ENCODE measurements around the gene CAMTA1. TPM values are rescaled to one million over a fixed set of nuclear protein-coding genes. Genes with fewer than 3 reads are reported as not detected.
"Not testable (repeated sequence)": the region's sequence is repeated elsewhere in the genome, so short reads cannot be mapped to it uniquely, and the experiment has no call there.

CAMTA1 gene
- total and polyA plus RNA-seq, 2 donors: 53.3 to 115 TPM

DNA sequence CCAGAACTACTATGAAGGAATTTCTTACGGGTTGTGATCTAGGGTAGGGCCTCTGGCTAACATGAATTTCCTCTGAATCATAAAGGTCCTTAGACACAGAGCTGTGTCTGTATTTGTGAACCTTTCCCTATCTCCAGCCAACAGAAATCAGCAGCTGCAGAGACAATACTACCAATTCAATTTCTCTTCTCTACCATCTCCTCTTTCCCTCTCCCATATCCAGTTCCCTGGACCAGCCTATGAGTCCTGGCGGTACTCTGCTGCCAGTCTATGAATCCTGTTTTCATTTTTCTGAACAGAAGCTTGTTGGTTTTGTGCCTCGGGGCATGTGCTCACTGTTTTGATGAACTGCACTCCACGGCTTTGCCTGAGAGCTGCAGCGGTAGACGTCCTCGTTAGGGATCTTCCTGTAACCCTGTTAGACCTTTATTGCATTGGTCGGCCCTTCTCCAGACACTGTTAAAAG lies 527.9 kb downstream of the CAMTA1 start:
- Histone ChIP-seq H3K27ac (ENCODE audit: low read depth) (no peak overlapping the region), H3K36me3 (ENCODE audit: insufficient read depth) (no peaks in the 10 kb centered on the region), H3K4me1 (ENCODE audit: insufficient read depth) (no peaks in the 10 kb centered on the region), H3K4me3 (ENCODE audit: low read depth, low read length) (no peak overlapping the region)
- peak; percentile 17 for DNase-seq (ENCODE audit: extremely low spot score)
- 51% methylated on average over 8 of the region's 8 CpGs for WGBS

GRCh38 chr1:7313826-7314225 lies 528.6 kb downstream of the CAMTA1 start:
- no peak for DNase-seq (ENCODE audit: extremely low spot score)
- Histone ChIP-seq H3K36me3 (ENCODE audit: insufficient read depth) (no peaks in the 10 kb centered on the region), H3K4me1 (ENCODE audit: insufficient read depth) (no peaks in the 10 kb centered on the region), H3K27ac (ENCODE audit: low read depth) (no peak overlapping the region), H3K4me3 (ENCODE audit: low read depth, low read length) (no peak overlapping the region)
- 93% methylated on average over 5 of the region's 5 CpGs for WGBS

GRCh38 chr1:7315316-7315715 lies 530.1 kb downstream of the CAMTA1 start:
- no peaks in the 10 kb centered on the region for H3K36me3 ChIP-seq (ENCODE audit: insufficient read depth)
- no peak overlapping the region for H3K4me3 ChIP-seq (ENCODE audit: low read depth, low read length)
- WGBS: 88% methylated on average over 4 of the region's 4 CpGs
- no peak overlapping the region for H3K27ac ChIP-seq (ENCODE audit: low read depth)
- DNase-seq (ENCODE audit: extremely low spot score): no peak
- H3K4me1 ChIP-seq (ENCODE audit: insufficient read depth): no peaks in the 10 kb centered on the region

GRCh38 chr1:7315946-7316345 lies 530.7 kb downstream of the CAMTA1 start:
- 90% methylated on average over 6 of the region's 6 CpGs for WGBS

DNA sequence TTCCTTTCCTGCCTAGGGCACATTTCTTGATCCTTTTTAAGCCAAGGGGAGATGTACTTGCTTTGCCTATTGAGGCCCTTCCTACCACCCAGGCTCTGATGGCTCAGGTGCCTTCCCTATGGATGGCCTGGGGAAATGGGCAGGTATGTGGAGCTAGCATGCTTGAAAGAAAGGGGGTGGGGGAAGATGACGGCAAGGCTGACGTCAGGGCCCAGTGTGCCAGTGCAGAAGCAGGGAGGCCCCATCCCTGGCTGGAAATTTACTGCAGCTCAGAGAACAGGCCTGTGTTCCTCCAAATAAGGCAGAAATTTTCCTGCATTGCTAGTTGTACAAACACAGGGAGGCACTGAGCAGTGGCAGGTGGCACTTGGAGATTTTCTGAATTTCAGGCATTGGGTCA lies 532.6 kb downstream of the CAMTA1 start:
- Histone ChIP-seq H3K4me3 (ENCODE audit: low read depth, low read length) (no peak overlapping the region), H3K27ac (ENCODE audit: low read depth) (no peak overlapping the region), H3K36me3 (ENCODE audit: insufficient read depth) (no peaks in the 10 kb centered on the region), H3K4me1 (ENCODE audit: insufficient read depth) (no peaks in the 10 kb centered on the region)
- no peak for DNase-seq (ENCODE audit: extremely low spot score)
- 78% methylated on average over 2 of the region's 2 CpGs for WGBS

More at GRCh38 chr1:7315946-7316345, 530.7 kb downstream of the CAMTA1 start:
- no peak overlapping the region for H3K27ac ChIP-seq (ENCODE audit: low read depth)
- no peaks in the 10 kb centered on the region for H3K4me1 ChIP-seq (ENCODE audit: insufficient read depth)
- no peaks in the 10 kb centered on the region for H3K36me3 ChIP-seq (ENCODE audit: insufficient read depth)
- H3K4me3 ChIP-seq (ENCODE audit: low read depth, low read length): no peak overlapping the region
- no peak for DNase-seq (ENCODE audit: extremely low spot score)

DNA sequence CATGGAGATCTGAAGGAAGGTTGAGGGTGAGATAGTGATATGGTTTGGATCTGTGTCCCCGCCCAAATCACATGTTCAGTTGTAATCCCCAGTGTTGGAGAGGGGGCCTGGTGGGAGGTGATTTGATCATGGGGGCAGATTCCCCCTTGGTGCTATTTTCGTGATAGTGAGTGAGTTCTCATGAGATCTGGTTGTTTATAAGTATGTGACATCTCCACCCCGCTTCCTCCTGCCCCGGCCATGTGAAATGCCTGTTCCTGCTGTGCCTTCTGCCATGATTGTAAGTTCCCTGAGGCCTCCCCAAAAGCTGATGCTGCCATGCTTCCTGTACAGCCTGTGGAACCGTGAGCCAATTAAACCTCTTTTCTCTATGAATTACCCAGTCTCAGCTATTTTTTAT lies 533.9 kb downstream of the CAMTA1 start:
- 91% methylated on average over 5 of the region's 5 CpGs for WGBS
- H3K36me3 ChIP-seq (ENCODE audit: insufficient read depth): no peaks in the 10 kb centered on the region
- no peak for DNase-seq (ENCODE audit: extremely low spot score)
- no peak overlapping the region for H3K4me3 ChIP-seq (ENCODE audit: low read depth, low read length)
- no peaks in the 10 kb centered on the region for H3K4me1 ChIP-seq (ENCODE audit: insufficient read depth)
- H3K27ac ChIP-seq (ENCODE audit: low read depth): no peak overlapping the region

DNA sequence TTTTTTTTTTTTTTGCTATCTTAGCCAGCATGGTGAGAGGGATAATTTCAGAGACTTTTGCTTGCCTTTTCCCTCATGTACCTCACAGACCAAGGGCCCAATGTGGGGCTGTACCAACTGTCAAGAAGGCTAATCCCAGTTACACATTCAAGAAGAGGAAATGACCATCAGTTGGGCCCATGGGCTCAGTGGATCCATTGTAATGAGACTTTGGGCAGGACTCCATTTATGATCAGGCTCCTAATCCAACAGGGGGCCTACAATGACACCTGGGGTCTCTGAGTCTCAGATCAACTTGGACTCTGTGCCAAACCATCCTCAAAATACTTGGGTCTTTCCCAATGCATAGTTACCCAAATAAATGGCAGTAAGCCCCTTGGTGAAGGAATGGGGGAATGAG lies 535.4 kb downstream of the CAMTA1 start:
- Histone ChIP-seq H3K36me3 (ENCODE audit: insufficient read depth) (no peaks in the 10 kb centered on the region), H3K27ac (ENCODE audit: low read depth) (no peak overlapping the region), H3K4me1 (ENCODE audit: insufficient read depth) (no peaks in the 10 kb centered on the region), H3K4me3 (ENCODE audit: low read depth, low read length) (no peak overlapping the region)
- no peak for DNase-seq (ENCODE audit: extremely low spot score)

DNA sequence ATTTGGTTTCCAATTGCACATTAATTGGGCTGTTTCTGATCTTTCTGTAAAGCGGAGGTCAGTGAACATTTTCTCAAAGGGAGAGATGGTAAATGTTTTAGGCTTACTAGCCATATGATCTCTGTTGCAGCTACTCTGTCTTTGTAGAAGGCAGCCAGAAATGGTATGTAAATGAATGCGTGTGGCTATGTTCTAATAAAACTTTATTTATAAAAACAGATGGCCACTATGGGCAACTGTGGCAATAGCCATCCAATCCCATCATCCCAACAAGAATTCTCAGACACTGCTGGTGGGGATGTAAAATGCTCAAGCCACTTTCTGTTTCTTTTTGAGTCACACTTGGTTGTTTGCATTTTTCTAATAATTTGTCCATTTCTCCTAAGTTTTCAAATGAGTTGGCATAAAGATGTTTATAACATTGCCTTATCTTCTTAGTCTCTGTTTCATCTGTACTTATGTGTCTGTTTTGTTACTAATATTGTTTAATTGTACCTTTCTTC lies 537.1 kb downstream of the CAMTA1 start:
- 93% methylated on average over 2 of the region's 2 CpGs for WGBS
- H3K4me3 ChIP-seq (ENCODE audit: low read depth, low read length): no peak overlapping the region
- no peak for DNase-seq (ENCODE audit: extremely low spot score)
- no peaks in the 10 kb centered on the region for H3K4me1 ChIP-seq (ENCODE audit: insufficient read depth)
- H3K36me3 ChIP-seq (ENCODE audit: insufficient read depth): no peaks in the 10 kb centered on the region
- no peak overlapping the region for H3K27ac ChIP-seq (ENCODE audit: low read depth)

DNA sequence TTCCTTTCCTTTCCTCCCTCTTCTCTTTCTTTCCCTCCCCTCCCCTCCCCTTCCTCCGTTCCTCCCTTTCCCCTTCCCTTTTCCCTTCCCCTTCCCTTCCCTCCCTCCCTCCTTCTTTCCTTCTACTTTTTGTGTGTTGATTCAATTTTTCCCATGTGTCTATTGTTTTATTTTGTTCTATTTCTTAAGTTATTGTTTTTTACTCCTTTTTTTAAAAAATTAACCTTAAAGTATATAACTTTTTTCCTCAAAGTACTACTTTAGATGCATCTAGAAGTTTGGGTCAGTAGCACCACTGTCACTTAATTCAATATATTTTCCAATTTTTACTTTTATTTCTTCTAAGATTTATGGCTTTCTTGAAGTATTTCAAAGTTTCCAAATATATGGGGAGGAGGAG lies 537.7 kb downstream of the CAMTA1 start:
- no peaks in the 10 kb centered on the region for H3K36me3 ChIP-seq (ENCODE audit: insufficient read depth)
- H3K27ac ChIP-seq (ENCODE audit: low read depth): no peak overlapping the region
- no peaks in the 10 kb centered on the region for H3K4me1 ChIP-seq (ENCODE audit: insufficient read depth)
- H3K4me3 ChIP-seq (ENCODE audit: low read depth, low read length): no peak overlapping the region
- WGBS: 63% methylated on average over 1 of the region's 1 CpG
- no peak for DNase-seq (ENCODE audit: extremely low spot score)

GRCh38 chr1:7325254-7325653 lies 540.0 kb downstream of the CAMTA1 start:
- Histone ChIP-seq H3K4me3 (ENCODE audit: low read depth, low read length) (no peak overlapping the region), H3K27ac (ENCODE audit: low read depth) (no peak overlapping the region), H3K36me3 (ENCODE audit: insufficient read depth) (no peaks in the 10 kb centered on the region), H3K4me1 (ENCODE audit: insufficient read depth) (no peaks in the 10 kb centered on the region)
- WGBS: 86% methylated on average over 3 of the region's 3 CpGs
- no peak for DNase-seq (ENCODE audit: extremely low spot score)

DNA sequence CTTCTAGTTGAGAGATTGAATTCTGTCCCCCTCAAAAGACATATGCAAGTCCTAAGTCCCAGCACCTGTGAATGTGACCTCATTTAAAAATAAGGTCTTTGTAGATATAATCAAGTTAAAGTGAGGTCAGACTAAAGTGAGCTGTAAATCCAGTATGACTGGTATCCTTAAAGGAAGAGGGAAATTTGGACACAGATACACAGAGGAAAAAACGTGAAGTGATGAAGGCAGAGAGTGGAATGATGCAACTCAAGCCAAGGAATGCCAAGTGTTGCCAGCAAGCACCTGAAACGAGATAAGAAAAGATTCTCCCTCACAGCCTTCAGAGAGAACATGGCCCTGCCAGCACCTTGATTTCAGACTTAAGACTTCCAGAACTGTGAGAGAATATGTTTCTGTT lies 541.1 kb downstream of the CAMTA1 start:
- Histone ChIP-seq H3K27ac (ENCODE audit: low read depth) (no peak overlapping the region), H3K4me3 (ENCODE audit: low read depth, low read length) (no peak overlapping the region), H3K4me1 (ENCODE audit: insufficient read depth) (no peaks in the 10 kb centered on the region), H3K36me3 (ENCODE audit: insufficient read depth) (no peaks in the 10 kb centered on the region)
- DNase-seq (ENCODE audit: extremely low spot score): no peak
- 45% methylated on average over 2 of the region's 2 CpGs for WGBS

DNA sequence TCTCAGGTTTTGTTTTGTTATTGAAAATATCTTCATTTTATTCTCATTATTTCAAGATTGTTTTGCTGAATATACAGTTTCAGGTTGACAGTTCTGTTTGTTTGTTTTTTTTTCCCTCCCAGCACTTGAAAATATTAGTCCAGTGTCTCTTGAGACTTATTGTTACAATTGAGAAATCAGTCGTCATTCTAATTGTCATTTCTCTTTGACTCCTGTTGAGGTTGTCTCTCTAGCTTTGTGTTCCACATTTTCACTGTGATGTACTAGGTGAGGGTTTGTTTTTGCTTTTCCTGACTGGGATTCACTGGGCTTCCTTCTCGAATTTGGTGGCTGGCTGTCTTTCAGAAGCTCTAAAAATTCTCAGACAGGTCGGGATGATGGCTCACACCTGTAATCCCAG lies 542.6 kb downstream of the CAMTA1 start:
- Histone ChIP-seq H3K27ac (ENCODE audit: low read depth) (no peak overlapping the region), H3K4me3 (ENCODE audit: low read depth, low read length) (no peak overlapping the region), H3K4me1 (ENCODE audit: insufficient read depth) (no peaks in the 10 kb centered on the region), H3K36me3 (ENCODE audit: insufficient read depth) (no peaks in the 10 kb centered on the region)
- WGBS: 79% methylated on average over 3 of the region's 3 CpGs
- DNase-seq (ENCODE audit: extremely low spot score): no peak

DNA sequence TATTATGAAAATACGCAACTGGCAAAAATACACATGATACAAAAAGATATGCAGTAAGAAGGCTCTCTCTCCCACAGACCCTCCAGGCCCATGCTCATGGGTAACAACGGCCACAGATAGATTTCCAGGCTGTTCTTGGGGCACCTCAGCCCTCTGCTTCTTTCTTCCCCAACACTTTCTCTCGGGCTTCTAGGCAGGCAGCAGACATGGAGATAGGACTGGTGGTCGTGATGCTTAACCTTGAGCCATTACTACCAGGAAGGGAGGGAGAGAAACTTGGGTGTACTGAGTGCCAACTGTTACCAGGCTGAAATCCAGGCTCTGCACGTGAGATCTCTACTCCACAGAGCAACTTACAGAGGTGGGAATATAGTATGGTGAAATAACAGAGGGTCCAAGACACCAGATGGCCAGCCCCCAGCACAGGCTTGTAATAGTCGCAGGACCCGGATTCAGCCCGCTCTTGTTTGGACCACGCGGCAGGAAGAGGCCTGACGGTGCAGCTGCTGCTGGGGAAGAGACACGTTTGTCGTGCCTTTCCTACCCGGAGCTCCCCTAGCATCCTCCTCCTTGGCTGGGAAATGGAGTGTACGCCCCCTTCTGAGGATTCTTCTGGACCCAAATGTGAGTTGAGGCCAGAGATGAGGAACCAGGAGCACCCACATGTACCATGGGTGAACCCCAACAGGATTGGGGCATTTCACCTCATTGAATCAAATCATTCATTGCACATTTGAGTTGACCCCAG lies 544.8 kb downstream of the CAMTA1 start:
- Histone ChIP-seq H3K36me3 (ENCODE audit: insufficient read depth) (no peaks in the 10 kb centered on the region), H3K4me3 (ENCODE audit: low read depth, low read length) (no peak overlapping the region), H3K4me1 (ENCODE audit: insufficient read depth) (no peaks in the 10 kb centered on the region), H3K27ac (ENCODE audit: low read depth) (no peak overlapping the region)
- WGBS: 84% methylated on average over 15 of the region's 15 CpGs
- no peak for DNase-seq (ENCODE audit: extremely low spot score)

GRCh38 chr1:7330726-7331125 lies 545.5 kb downstream of the CAMTA1 start:
- 70% methylated on average over 7 of the region's 7 CpGs for WGBS
- not testable (repeated sequence) for H3K36me3 ChIP-seq (ENCODE audit: insufficient read depth); DNase-seq (ENCODE audit: extremely low spot score); H3K4me3 ChIP-seq (ENCODE audit: low read depth, low read length); H3K27ac ChIP-seq (ENCODE audit: low read depth); H3K4me1 ChIP-seq (ENCODE audit: insufficient read depth)
